WTC11 (cell line): Measurements from ENCODE around the gene RCAN3.

ENCODE experiments used
- CREB1 ChIP-seq: sonication (generic); formaldehyde crosslinking; IDR thresholded peaks from 2 replicates; pipeline ENCODE4 v1.8.0; 2023; ENCODE audit warnings: mild to moderate bottlenecking, missing genetic modification reagents
- CTCF ChIP-seq: fragments of 200-600 bp; IDR thresholded peaks from 2 replicates; pipeline ENCODE4 v1.8.0; 2022; ENCODE audit warnings: antibody characterized with exemption
- E2F4 ChIP-seq: sonication (generic); formaldehyde crosslinking; IDR thresholded peaks from 2 replicates; pipeline ENCODE4 v1.8.1; 2022; ENCODE audit warnings: low read depth, mild to moderate bottlenecking, moderate library complexity, missing genetic modification reagents, borderline replicate concordance
- ERG ChIP-seq: fragments of 250-450 bp; sonication (Bioruptor Pico); IDR thresholded peaks from 2 replicates; pipeline ENCODE4 v1.8.0; 2021; ENCODE audit warnings: mild to moderate bottlenecking
- FOXP4 ChIP-seq: sonication (generic); formaldehyde crosslinking; IDR thresholded peaks from 2 replicates; pipeline ENCODE4 v1.8.0; 2022; ENCODE audit warnings: mild to moderate bottlenecking, missing genetic modification reagents
- IRF1 ChIP-seq: sonication (generic); formaldehyde crosslinking; IDR thresholded peaks from 2 replicates; pipeline ENCODE4 v1.8.0; 2023; ENCODE audit warnings: missing genetic modification reagents
- MAX ChIP-seq: sonication (generic); formaldehyde crosslinking; IDR thresholded peaks from 2 replicates; pipeline ENCODE4 v1.8.0; 2022; ENCODE audit warnings: mild to moderate bottlenecking, missing genetic modification reagents
- MLX ChIP-seq: sonication (generic); formaldehyde crosslinking; IDR thresholded peaks from 2 replicates; pipeline ENCODE4 v1.8.1; 2023; ENCODE audit warnings: mild to moderate bottlenecking, missing genetic modification reagents, moderate library complexity
- NR1H2 ChIP-seq: sonication (generic); formaldehyde crosslinking; IDR thresholded peaks from 2 replicates; pipeline ENCODE4 v1.9.0; 2021; ENCODE audit warnings: mild to moderate bottlenecking, moderate library complexity, missing genetic modification reagents
- USF1 ChIP-seq: sonication (generic); formaldehyde crosslinking; IDR thresholded peaks from 2 replicates; pipeline ENCODE4 v1.8.0; 2022; ENCODE audit warnings: mild to moderate bottlenecking, missing genetic modification reagents
- ZNF263 ChIP-seq: sonication (generic); formaldehyde crosslinking; IDR thresholded peaks from 2 replicates; pipeline ENCODE4 v1.8.1; 2022; ENCODE audit warnings: low read depth, mild to moderate bottlenecking, moderate library complexity, missing genetic modification reagents
- ZSCAN18 ChIP-seq: fragments of 250-450 bp; sonication (Bioruptor Pico); IDR thresholded peaks from 2 replicates; pipeline ENCODE4 v2.1.2; 2022; ENCODE audit warnings: mild to moderate bottlenecking, moderate library complexity

- no peak for TF ChIP-seq CTCF
- TF ChIP-seq ZNF263, result no peak
- TF ChIP-seq FOXP4 (CRISPR knock-in tag), result no peak
- no peak for TF ChIP-seq ZSCAN18 (CRISPR knock-in tag)
- no peak for TF ChIP-seq NR1H2 (CRISPR knock-in tag)
- no peak for TF ChIP-seq CREB1 (CRISPR knock-in tag)
- TF ChIP-seq MLX (CRISPR knock-in tag), result no peak
- TF ChIP-seq ERG, result no peak
- no peak for TF ChIP-seq IRF1 (CRISPR knock-in tag)
- TF ChIP-seq E2F4, result no peak
- no peak for TF ChIP-seq MAX (CRISPR knock-in tag)
- TF ChIP-seq USF1 (CRISPR knock-in tag), result no peak
Measured at GRCh38 chr1:24584171-24584647, 81.6 kb downstream of the RCAN3 start.
